GM19395 (cell line): Measurements from ENCODE around the gene UMAD1.
A peak's percentile ranks its signal among the peaks of the same experiment; 100 is the strongest.
"Not testable (repeated sequence)": the region's sequence is repeated elsewhere in the genome, so short reads cannot be mapped to it uniquely, and the experiment has no call there.

Experiments
- ATAC-seq: cut with Tn5 transposase; IDR thresholded peaks from one replicate; pipeline ENCODE4 v1.9.1; 2021; ENCODE audit warnings: mild to moderate bottlenecking, moderate library complexity; ENCODE audit not compliant: unreplicated experiment

UMAD1 gene

GRCh38 chr7:7820939-7821338 is 180.4 kb downstream of the UMAD1 start:
- ATAC-seq: no peak

GRCh38 chr7:7821517-7821916 is 181.0 kb downstream of the UMAD1 start:
- ATAC-seq: no peak

DNA sequence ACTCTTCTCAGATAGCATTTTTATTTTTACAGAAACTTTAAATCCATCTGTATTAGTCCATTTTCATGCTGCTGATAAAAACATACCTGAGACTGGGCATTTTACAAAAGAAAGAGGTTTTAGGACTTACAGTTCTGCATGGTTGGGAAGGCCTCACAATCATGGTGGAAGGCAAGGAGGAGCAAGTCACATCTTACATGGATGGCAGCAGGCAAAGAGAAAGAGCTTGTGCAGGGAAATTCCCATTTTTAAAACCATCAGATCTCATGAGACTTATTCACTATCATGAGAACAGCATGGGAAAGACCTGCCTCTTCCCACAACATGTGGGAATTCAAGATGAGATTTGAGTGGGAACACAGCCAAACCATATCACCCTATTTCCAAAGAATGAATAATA is 184.7 kb downstream of the UMAD1 start:
- ATAC-seq: not testable (repeated sequence)

- no peak for ATAC-seq
These were observed 189.1 kb downstream of the UMAD1 start for GRCh38 chr7:7829667-7830066.

GRCh38 chr7:7830122-7830878 is 189.7 kb downstream of the UMAD1 start:
- ATAC-seq: no peak

DNA sequence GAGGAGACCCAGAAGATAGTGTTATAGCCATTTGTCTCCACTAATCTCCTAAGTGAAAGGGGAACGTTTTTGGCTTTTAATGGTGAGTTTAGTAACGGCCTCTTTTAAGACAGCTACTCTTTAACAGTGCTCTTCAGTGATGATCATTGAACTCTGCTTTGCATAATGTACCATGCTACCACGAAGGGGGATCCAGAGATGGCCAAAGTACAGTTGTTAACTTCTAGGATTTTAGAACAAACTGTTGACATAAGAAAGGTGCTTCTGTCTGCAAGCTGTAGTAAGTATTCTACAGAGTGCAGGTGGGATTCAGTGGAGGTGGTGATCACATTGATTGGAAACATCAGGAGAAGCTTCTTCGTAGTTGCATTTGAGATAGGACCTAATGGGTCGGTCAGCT is 192.0 kb downstream of the UMAD1 start:
- no peak for ATAC-seq

GRCh38 chr7:7834761-7835160 is 194.2 kb downstream of the UMAD1 start:
- no peak for ATAC-seq

- no peak for ATAC-seq
These were observed 200.5 kb downstream of the UMAD1 start for GRCh38 chr7:7841027-7841426.

DNA sequence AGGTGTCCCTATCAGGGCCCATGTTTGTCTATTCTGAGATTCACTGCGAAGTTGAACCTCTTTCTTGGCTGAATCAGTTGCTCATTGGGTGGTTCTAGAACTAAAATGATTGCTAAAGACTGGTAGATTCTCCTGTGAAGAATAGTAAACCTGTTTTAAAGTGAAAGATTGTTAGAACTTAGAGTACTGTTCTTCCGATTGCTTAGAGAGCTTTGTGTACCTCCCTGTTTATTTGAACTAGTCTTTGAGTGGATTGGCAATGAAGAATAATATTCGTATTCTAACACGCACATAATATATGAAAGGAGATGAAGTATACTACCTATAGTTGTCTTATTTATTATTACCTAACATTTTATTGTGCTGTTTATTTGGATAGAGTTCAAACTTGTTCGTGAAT is 202.7 kb downstream of the UMAD1 start:
- no peak for ATAC-seq

GRCh38 chr7:7843972-7844371 is 203.4 kb downstream of the UMAD1 start:
- ATAC-seq: no peak

- ATAC-seq: peak; percentile 89
These were observed 207.7 kb downstream of the UMAD1 start for GRCh38 chr7:7848246-7848645.

GRCh38 chr7:7848892-7849291 is 208.3 kb downstream of the UMAD1 start:
- no peak for ATAC-seq

GRCh38 chr7:7850150-7850549 is 209.6 kb downstream of the UMAD1 start:
- no peak for ATAC-seq

- no peak for ATAC-seq
These were observed 210.8 kb downstream of the UMAD1 start for GRCh38 chr7:7851381-7851780.

GRCh38 chr7:7851991-7852390 is 211.4 kb downstream of the UMAD1 start:
- ATAC-seq: no peak

DNA sequence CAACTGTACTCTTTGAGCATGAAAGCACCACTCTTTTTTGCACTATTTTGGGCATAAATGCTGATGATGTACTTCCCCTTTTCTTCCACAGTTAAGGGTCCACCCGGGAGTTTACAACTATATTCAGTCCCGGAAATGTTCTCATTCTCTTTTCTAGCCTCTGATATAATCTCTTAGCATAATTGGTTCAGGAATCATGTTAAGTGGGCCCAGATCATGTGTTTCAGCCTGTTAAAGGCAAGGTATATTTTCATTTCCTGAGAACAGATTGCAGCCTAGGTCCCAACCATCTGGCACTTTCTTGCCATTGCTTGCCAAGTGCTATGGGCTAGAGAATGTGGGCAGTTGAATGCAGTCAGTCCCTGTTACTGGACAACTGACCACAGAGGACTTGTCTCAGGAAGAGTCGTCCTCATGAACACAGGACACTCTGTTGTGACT is 216.6 kb downstream of the UMAD1 start:
- ATAC-seq: no peak

DNA sequence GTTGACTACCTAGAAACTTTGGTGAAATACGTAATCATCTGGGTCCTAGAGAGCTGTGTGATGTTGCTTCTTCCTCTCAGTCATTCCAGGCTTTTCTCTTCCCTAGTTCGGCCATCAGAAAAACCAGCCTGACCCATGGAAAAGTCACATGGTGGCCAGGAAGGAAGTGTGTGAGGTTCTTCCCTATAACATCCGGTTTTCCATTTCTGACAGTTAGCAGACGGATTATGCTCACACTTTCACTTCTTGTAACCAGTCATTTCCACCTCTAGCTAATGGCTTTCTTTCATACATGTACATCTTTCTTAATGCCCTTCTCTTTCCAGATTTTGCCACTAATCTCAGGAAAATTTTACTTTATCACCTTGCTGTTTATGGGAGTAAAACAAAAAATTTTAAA is 218.0 kb downstream of the UMAD1 start:
- no peak for ATAC-seq

DNA sequence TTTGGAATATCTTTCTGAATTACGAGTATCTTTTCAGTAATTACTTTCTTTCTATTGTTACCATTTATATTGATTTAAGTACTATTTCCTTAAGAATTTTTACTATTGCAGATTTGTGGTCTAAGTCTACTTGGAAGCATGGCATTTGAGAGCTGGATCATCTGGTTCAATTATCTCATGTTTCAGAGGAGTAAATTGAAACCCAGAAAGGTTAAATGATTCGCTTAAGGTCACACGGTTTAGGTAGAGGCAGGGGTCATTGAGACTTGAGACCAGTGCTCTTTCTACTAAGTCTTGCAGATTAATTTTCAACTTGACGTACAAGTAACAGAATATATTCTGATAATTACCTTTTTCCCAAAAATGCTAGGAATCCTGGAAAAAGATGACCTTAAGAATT is 218.9 kb downstream of the UMAD1 start:
- no peak for ATAC-seq

- ATAC-seq: no peak
These were observed 220.7 kb downstream of the UMAD1 start for GRCh38 chr7:7861211-7861633.

DNA sequence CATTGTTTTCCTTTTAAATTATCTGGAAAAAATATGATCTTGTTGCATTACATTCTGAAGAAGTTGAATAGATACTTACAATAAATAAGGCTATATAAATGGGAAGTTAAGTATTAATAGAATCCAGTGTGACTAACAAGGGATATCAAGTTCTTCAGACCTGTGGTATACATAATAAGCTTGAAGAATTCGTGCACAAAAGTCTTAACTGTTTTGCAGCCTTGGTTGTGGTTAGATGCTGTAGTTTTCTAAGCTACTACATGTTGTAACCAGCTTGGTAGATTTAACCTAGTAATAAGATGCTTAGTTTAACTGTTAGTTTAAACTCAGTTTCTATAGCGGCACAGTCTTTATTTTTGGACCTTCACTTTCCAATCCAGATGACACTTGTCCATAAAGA is 221.8 kb downstream of the UMAD1 start:
- no peak for ATAC-seq

- ATAC-seq: no peak
These were observed 227.5 kb downstream of the UMAD1 start for GRCh38 chr7:7867846-7868571.

GRCh38 chr7:7868572-7868899 is 228.0 kb downstream of the UMAD1 start:
- no peak for ATAC-seq

- ATAC-seq: no peak
These were observed 228.5 kb downstream of the UMAD1 start for GRCh38 chr7:7869036-7869435.
